ENCODE measurements around the gene SYVN1.
"Not testable (repeated sequence)": the region's sequence is repeated elsewhere in the genome, so short reads cannot be mapped to it uniquely, and the experiment has no call there.

SYVN1 gene

DNA sequence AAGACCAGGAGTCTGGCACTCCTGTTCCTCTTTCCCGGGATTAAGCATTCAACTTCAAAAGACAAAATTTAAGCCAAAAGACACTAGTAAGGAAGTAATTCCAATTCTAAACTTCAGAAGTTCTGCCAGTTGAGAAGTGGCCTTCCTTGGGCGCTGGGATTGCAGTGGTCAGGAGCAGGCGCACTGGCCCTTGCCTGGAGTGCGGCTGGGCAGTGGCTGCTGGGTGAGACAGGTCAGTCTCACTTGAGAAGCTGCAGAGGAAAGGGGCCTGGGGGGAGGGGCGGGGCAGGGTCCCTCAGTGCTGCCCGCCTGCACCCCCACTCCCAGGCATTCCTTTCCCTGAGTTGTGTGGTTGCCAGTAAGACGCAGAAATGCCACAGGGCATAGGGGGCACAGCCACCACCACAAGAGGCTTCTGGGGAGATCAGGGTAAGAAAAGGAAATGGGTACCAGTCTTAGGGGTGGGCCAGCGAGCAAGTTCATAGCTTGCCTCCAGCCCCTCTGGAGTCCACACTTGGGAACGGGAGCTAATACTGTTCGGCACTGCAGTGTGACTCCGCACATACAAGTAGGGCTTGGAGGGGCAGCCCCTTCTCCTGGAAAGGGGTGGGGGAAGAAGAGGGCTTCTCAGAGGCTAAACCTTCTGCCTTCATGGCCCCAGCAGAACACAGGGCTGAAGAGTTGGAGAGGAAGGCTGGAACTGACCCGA lies 6.7 kb downstream of the SYVN1 start:
- no peak for DNase-seq (ENCODE audit: low read depth)

DNA sequence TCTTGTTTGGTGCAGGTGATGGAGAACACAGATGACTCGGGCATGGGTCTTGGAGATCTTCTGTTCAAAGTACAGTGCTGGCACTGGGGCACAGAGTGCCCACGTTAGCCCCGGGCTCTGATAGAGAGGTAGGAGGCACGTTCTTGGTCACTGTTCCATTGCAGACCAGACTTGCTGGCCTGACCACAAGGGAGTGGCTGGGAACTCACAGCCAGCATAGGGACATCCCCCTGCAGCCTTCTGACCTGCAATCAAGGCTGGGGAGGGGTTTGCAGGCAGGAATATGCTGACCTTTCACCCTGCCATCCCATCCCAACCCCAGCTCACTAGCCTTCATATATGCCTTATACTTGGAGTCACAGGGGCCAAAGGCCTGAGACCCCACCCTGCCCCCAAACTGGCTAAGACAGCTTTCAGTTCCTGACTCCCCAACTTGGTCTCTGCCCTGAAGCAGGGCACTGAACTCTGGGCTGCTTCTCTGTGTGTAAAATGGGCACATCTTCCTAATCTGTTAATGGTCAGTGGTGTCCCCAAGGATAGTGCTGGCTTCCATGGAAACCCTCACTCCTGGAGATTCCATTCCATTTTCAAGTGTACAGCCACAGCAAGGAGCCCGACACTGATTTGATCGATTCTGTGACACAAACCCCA lies 7.6 kb downstream of the SYVN1 start:
- DNase-seq (ENCODE audit: low read depth) = no peak

DNA sequence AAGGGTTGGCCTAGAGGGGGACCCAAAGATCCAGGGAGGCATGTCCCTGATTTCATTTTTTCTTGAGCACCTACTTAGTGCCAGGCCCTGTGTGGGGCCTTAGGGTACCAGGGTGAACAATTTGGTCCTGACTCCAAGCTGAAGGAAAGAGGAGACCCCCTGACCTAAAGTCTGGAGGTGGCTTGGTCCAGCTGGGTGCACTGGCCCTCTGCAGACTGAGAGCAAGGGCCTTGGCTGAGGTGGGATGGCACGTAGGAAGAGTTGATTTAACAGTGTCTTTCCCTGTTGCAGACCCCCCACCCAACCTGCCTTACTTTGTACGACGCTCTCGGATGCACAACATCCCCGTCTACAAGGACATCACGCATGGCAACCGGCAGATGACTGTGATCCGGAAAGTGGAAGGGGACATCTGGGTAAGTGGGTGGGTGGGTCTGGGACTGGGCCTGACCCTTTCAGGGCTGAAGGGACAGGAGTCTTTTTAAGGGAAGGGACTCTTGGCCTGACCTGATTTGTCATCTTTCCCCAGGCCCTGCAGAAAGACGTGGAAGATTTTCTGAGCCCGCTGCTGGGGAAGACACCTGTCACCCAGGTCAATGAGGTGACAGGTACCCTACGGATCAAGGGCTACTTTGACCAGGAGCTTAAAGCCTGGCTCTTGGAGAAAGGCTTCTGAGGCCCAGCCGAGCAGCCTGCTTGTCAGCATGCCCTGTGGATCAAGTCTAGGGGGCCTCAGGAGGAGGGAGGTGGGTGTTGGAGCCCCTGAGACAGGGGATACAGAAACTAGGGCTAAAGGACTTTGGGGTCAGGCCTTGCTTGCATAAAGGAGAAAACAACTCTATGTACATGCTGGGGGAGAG lies 8.9 kb downstream of the SYVN1 start:
- no peak for DNase-seq (ENCODE audit: low read depth)

DNA sequence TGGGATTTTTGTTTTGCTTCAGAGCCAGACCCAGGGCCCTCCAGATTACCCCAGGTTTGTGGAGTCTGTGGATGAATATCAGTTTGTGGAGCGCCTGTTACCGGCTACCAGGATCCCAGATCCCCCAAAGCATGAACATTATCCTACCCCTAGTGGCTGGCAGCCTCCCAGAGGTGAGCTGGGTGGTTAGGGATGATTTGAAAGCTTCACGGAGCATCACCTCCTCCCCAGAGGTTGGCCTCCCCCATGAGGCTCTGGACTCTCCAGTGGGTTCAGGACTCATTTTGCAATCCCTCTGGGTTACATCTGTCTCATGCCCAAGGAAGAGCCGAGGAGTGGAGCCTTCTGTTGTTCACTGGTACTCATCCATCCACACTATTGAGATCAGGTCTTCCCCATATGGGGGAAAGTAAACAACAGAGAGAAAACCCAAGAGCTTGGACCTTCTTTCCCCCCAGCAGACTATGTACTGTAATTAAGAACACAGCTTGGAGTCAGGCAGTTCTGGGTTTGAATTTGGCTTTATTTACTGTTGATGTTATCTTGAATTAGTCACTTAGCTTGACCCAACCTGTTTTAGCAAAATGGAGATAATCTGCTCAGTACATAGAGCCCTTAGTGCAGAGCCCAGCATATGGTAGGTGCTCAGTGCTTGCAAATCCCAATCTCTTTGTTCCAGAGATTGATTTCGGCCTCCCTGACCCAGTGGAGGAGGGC lies 9.7 kb downstream of the SYVN1 start:
- no peak for DNase-seq (ENCODE audit: low read depth)

DNA sequence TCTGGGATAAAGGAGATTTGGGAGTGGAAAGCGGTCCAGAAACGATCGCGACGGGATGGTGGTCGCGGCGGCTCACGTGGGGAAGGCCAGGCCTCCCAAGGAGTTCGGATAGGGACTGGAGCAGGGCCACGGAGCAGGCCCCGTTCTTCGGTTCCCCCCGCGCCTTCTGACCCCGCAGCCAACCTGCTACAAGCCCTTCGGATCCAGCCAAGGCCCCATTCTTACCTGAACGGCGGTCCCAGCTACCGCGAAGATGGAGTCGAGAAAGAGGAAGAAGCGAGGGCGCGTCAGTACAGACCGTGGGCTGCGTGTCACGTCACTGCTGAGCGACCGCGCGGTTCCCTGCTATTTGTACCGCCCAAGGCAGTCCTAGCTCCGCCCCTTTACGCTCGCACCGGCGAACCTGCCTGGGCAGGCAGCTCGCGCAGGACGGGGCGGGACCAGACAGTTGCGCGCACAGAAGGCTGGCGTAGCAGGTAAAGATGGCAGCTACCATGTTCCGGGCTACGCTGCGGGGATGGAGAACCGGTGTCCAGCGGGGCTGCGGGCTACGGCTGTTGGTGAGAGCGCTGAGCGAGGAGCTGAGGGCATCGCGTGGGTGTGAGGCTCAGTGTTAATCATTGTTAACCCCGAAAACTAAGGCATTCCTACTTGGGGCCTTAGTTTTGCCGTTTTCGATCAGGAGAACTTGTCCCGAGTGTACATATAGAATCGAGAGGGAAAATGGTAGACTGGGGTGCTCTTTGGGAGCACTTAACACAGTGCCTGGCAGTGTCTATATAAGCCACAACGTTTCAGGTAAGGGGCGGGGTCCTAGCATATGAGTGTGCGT lies 12.2 kb downstream of the SYVN1 start, which contains the start of the genes FAU and MRPL49:
TSS of gene FAU (minus strand) at position 270 of the 832 bp plus-strand sequence. CDS start 321 bp downstream, outside the sequence.
TSS of gene MRPL49 (plus strand) at position 457 of the 832 bp plus-strand sequence. CDS start at position 483, 26 bp downstream.
- peak; percentile 86 for DNase-seq (ENCODE audit: low read depth)

DNA sequence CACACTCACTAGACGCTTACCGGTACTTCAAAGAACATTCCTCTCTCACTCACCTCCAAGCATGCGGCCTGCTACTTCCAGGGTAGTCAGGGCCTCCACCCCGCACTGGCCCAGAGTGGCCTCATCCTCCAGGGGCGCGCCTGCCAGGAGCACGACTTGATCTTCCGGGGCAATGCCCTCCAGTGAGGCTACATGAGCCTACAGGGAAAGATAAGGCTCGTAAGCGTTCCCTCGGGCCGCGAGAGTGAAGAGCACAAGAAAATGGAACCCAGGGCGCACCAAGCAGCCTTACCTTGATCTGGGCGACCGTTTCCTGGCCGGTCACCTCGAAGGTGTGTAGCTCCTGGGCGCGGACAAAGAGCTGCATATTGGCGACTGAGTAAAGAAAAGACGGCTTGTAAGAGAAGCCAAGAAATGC lies 12.9 kb downstream of the SYVN1 start:
- no peak for DNase-seq (ENCODE audit: low read depth)

DNA sequence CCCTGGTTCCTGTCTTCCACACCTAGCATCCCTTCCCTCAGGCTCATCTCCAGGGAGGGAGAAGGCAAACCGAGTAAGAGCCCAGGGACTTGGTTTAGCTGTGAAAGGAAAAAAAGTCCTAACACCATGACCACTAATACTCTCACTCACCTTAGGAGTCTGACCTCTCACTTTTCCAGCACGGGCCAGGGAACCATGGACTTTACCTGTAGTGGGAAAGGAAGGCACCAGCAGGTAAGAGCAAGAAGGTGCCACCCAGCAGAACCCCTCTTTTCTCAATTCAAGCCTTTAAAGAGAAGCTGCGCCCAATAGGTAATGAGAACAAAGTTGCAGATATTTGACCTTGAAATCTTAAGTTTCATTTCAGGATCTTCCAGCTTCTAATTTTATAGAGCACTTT lies 13.5 kb downstream of the SYVN1 start:
- no peak for DNase-seq (ENCODE audit: low read depth)

DNA sequence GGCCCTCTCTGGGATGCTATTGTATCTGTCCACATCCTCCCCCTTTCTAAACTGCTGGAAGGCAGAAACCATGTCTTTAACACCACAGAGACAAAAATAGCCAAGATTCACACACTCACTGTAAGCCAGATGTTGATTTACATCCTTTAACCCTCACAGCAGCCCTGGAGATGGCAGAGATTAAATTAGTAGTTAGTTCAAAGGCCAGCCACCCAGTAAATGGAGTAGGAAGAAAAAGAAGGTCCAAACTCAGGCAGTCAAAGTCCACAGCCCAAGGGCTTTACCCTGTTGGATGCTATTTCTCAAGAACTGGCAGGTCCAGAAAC lies 14.7 kb downstream of the SYVN1 start:
- DNase-seq (ENCODE audit: low read depth) = no peak

DNA sequence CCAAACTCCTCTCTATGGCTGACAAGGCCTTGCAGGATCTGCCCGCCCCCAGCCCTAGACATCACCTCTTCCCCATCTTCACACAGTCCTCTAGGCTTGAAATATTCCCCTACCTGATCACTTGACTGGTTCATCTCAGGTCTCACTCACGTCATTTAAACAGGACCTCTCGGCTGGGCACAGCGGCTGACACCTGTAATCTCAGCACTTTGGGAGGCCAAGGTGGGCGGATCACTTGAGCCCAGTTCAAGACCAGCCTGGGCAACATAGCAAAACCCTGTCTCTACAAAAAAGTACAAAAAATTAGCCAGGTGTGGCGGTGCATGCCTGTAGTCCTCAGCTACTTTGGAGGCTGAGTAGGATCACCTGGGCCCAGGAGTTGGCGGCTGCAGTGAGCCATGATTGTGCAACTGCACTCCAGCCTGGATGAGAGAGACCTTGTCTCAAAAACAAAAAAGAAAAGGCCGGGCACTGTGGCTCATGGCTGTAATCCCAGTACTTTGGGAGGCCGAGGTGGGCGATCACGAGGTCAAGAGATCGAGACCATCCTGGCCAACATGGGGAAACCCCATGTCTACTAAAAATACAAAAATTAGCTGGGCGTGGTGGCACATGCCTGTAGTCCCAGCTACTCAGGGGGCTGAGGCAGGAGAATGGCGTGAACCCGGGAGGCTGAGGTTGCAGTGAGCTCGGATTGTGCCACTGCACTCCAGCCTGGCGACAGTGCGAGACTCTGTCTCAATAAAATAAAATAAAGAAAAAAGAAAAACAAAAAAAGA lies 15.2 kb downstream of the SYVN1 start:
- DNase-seq (ENCODE audit: low read depth) = not testable (repeated sequence)

DNA sequence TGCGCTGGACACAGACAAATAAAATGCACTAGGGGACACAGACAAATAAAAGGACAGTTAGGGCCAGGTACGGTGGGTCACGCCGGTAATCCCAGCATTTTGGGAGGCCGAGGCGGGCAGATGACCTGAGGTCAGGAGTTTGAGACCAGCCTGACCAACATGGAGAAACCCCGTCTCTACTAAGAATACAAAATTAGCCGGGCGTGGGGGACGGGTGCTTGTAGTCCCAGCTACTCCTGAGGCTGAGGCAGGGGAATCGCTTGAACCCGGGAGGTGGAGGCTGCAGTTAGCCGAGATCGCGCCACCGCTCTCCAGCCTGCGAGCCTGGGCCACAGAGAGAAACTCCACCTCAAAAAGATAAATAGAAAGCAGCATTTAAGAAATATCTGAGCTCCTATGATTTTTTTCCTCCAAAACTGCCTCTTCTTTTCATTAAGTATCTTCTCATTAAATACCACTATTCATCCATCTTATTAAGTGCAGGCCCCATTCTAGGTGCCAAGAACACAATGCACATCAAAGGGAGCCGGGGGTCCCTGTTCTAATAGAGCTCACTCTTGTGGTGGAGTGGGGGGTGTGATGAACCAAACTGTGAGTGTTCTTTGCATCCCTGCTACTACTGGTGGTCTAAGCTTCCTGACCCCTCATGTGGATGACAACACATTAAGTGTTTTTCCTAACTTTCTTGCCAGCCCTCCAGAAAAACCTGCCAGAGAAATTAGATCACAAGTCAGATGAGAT lies 16.1 kb downstream of the SYVN1 start:
- no peak for DNase-seq (ENCODE audit: low read depth)

DNA sequence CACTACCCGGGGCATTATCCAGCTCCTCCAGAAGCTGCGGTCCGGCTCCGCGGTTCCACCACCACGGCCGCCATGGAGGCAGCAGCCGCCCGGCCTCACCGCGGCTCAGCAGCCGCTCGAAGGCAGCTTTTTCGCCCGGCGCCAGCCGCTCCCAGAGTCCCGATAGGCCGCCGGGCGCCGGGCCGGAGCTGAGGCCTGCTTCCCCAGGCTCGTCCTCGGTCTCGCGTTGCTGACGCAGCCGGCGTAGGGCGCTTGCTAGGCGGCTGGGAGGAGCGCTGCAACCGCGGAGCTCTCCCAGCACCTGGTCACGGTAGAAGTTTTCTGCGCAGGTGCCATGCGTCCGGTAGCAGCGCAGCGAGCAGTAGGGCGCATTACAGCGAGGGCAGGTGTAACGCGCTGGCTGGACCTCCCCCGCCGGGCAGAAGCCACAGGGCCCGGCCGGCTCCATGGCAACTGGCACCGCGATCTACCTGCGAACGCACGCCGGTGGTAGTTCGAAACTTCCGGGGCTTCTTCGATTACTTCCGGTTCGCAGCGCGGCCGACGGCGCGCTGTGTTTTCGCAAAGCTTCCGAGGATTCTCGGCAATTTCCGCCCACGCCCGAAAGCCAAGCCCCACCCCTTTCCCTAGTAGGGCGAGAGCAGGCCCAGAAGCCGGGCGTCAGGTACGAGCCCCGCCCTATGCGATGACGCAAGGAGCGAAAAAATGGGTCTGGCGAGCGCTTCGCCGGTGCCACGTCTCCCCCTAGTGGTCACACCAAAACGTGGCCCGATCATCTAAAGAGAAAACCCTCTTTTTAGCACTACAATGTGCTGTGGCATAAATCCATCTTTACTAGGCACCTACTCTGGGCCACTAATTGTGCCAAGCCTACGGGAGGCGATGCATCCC lies 16.9 kb downstream of the SYVN1 start, which contains the start of gene ZNHIT2:
TSS of gene ZNHIT2 (minus strand) at position 496 of the 891 bp plus-strand sequence. CDS start at position 448, 48 bp downstream.
- peak; percentile 96 for DNase-seq (ENCODE audit: low read depth)

DNA sequence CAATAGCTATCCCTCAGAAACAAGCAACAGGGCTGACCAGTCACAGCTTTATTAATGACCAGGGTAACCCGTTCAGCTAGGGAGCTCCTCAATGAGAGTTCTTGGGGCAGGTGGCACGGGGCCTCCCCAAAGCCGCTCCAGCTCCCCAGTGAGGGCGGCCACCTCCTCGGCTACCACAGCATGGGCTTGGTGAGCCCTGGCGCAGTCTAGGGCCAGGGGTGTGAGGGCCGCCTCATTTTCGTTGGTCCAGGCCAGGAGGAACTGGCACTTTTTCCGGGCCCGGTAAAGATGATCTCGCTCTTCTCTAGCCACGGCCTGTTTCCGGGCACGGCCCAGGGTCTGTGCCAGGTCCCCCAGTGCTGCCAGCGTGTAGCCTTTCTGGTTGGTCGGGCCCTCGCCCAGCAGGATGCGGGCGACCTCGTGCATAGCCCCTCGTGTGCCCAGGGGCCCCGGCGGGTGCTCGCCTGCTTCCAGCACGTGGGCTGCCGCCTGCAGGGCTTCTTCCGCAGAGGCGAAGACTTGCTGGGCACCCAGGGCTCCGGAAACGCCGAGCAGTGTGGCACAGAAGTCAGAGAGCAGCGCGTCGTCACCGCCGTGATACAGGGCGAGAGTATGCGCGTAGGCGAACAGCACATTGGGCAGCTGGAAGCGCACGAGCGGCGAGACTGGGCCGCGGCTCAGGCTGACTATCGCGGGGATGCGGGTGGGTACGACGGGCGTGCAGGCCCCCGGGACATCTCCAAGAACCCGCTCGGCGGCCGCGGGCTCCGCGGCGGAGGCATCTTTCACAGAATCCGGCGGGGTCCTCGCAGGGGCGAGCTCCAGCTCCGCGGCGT lies 17.7 kb downstream of the SYVN1 start:
- DNase-seq (ENCODE audit: low read depth) = no peak

DNA sequence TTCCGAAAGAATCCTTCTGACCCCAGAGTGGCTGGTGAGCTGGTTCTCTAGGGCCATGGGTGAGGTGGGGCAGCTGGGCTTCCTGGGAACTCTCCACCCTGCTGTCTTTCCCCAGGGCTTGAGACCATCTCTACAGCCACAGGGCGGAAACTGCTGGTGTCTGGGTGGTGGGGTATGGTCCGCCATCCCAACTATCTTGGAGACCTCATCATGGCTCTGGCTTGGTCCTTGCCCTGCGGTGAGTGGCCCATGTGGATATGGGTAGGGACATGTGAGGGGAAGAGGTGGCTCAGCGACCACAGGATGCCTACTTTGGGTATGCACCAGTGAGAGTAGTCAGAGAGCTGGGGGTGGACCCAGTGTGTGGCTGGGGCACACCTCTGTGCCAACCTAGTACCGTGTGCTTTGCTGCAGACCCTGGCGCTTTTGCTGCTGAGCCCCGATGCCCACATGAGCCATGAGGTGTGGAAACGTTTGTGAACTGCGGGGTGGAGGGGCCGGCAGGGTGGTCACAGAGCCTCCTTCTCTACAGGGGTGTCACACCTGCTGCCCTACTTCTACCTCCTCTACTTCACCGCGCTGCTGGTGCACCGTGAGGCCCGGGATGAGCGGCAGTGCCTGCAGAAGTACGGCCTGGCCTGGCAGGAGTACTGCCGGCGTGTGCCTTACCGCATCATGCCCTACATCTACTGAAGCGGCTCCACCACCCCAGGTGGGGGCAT lies 18.8 kb downstream of the SYVN1 start:
- no peak for DNase-seq (ENCODE audit: low read depth)

DNA sequence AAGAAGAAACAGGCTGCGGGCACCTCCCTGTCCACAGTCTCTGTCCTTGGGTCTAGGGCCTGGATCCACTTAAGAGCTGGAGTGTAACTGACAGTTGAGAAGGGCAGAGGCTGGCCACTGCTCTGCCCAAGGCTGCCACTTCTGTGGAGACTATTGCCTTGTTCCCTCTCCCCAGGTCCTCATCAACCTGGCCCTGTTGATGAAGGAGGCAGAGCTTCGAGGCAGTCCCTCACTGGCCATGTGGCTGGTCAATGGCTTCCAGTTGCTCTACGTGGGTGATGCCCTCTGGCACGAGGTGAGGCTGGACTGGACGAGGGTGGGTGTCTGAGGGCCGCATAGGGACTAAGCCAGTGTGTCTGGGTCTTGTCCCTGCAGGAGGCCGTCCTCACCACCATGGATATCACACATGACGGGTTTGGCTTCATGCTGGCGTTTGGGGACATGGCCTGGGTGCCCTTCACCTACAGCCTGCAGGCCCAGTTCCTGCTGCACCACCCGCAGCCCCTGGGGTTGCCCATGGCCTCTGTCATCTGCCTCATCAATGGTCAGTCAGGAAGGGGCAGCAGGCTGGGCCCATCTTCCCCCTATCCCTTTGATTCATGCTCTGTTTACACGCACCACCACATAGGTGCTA lies 19.7 kb downstream of the SYVN1 start:
- no peak for DNase-seq (ENCODE audit: low read depth)

DNA sequence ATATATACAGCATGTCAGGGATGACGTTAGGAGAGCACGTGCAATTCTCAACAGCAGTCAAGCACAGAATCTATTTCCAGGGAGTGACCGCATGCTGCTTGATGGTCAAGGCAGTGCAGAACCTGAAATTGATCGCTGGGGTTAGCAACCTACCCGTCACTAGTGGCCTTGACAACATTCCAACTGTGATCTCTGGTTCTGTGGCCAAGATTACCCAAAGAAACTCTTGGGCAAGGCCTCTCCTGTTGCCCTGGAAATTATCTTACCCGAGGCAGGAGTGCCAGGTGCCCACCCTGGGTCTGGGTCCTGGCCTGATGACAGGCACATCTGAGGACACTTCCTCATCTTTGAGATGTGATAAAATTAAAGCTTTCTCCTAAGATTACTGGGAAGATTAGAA lies 20.5 kb downstream of the SYVN1 start:
- DNase-seq (ENCODE audit: low read depth) = no peak

DNA sequence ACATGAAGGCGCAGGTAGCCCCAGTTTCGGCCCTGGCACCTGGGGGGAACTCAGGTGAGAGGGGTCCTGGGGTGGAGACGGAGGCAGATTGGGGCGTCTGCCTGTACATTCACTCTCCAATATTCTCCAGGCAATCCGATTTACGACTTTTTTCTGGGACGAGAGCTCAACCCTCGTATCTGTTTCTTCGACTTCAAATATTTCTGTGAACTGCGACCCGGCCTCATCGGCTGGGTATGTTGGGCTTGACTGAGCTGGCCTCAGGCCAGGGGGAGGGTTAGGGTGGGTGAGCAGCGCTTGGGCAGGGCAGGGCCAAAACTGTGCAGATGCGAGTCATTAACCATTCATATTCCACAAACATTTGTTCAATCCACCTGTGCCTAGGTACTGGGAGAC lies 21.0 kb downstream of the SYVN1 start:
- DNase-seq (ENCODE audit: low read depth) = no peak
